ENCODE results near the gene TMEM181. TPM values are rescaled to one million over a fixed set of nuclear protein-coding genes. Genes with fewer than 3 reads are reported as not detected.

Gene TMEM181
- polyA plus RNA-seq, 1 of the 3 experiments (the other 2 are of a cell fraction) = 19.5 TPM

DNA sequence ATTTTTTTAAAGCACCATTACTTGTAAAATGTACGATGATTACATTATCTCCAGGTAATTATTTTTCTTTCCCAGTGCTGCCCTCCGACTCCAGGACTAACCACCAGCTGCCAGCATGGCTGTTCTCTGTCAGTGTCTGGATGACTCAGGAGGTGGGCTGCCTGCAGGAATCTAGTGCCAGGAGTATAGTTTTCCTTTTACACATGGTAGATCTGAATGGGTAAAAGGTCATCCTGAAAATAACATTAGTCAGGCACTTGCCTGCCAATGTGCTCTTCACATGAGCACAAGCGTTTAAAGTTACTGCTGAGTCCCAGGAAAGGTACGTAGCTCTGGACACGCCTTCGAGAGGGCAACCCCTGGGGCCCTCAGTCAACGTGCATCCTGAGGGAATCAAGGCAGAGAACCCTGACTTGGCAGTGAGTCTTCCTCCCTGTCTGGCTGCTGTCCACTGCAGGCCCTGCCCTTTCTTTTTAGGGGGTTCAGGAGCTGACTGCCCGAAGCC, 82.3 kb downstream of the TMEM181 start (continued):
- TF ChIP-seq EP300 (IDR thresholded peaks at IDR 0.05; ENCODE audit: borderline replicate concordance in 1 of 2, low read depth in 1 of 2, low read length in 1 of 2) = peak; percentile 35 to 49; a peak in 1 of 4 replicates
- TF ChIP-seq JUND (IDR thresholded peaks at IDR 0.05) = peak; percentile 72
- TF ChIP-seq EZH2phosphoT487 (IDR thresholded peaks at IDR 0.05; ENCODE audit: borderline replicate concordance, low read depth) = no peak
- TF ChIP-seq, protein P1, sequence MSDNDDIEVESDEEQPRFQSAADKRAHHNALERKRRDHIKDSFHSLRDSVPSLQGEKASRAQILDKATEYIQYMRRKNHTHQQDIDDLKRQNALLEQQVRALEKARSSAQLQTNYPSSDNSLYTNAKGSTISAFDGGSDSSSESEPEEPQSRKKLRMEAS (IDR thresholded peaks at IDR 0.05; ENCODE audit: low read depth) = peak; percentile 94
- TF ChIP-seq, protein P2, sequence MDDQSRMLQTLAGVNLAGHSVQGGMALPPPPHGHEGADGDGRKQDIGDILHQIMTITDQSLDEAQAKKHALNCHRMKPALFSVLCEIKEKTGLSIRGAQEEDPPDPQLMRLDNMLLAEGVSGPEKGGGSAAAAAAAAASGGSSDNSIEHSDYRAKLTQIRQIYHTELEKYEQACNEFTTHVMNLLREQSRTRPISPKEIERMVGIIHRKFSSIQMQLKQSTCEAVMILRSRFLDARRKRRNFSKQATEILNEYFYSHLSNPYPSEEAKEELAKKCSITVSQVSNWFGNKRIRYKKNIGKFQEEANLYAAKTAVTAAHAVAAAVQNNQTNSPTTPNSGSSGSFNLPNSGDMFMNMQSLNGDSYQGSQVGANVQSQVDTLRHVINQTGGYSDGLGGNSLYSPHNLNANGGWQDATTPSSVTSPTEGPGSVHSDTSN (IDR thresholded peaks at IDR 0.05) = peak; percentile 79
- peak; percentile 78 for TF ChIP-seq NFIC (IDR thresholded peaks at IDR 0.05; ENCODE audit: borderline replicate concordance)
- TF ChIP-seq, protein P3, sequence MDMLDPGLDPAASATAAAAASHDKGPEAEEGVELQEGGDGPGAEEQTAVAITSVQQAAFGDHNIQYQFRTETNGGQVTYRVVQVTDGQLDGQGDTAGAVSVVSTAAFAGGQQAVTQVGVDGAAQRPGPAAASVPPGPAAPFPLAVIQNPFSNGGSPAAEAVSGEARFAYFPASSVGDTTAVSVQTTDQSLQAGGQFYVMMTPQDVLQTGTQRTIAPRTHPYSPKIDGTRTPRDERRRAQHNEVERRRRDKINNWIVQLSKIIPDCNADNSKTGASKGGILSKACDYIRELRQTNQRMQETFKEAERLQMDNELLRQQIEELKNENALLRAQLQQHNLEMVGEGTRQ (IDR thresholded peaks at IDR 0.05; ENCODE audit: borderline replicate concordance, low read depth, low read length) = no peak
- TF ChIP-seq FOSL2 (IDR thresholded peaks at IDR 0.05; ENCODE audit: borderline replicate concordance, low read depth) = peak; percentile 88

DNA sequence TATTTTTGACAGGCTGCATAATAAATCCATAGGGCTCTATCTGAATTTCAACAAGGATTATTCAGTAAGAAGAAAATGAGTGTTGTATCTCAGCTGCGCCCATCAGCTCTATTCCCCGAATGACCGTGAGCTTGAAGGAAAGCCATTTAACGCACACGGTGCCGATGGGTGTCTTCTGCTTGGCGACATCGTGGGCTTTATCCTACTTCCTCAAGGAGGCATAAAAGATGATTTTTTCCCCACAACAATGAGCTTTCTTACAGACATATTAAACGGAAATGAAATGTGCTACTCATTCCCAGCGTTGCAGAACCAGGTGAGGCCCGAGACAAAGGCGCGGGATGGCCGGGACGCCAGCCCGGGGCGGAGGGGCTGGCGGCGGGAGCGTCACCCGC, 83.9 kb downstream of the TMEM181 start:
- H3K9ac ChIP-seq = peak overlapping the region; percentile 99
- no peaks in the 10 kb centered on the region for H3K27me3 ChIP-seq (ENCODE audit: insufficient read depth)
- ChIA-PET CTCF (interaction anchor here (1.4 to 7.7 kb wide), 5 partner anchors 16 to 423 kb away, joined by 3 to 46 read pairs (median 10); no protein-coding TSS in a partner anchor), POLR2A (interaction anchor here (1.0 to 2.9 kb wide), 6 partner anchors 11 to 430 kb away, joined by 3 to 14 read pairs (median 4); no protein-coding TSS in a partner anchor)
- peaks cover 34% of the 10 kb centered on the region for H3F3A ChIP-seq (replicated peaks; ENCODE audit: insufficient read depth)
- H3K4me1 ChIP-seq (ENCODE audit: control insufficient read depth in 1 of 2, insufficient read depth in 2 of 2, low read depth in 1 of 2, low read length in 1 of 2) = peaks cover 14 to 30% of the 10 kb centered on the region in 2 experiments; a peak in 3 of 4 replicates
- 2% methylated on average over 11 of the region's 21 CpGs for WGBS (ENCODE audit: low lambda C conversion rate)
- DNase-seq = no peak
- H4K20me1 ChIP-seq (ENCODE audit: insufficient read depth) = peaks cover 32% of the 10 kb centered on the region
- H3K4me2 ChIP-seq = peak overlapping the region; percentile 85
- H3K9me2 ChIP-seq = no peaks in the 10 kb centered on the region
- peaks cover 52% of the 10 kb centered on the region for H3K79me2 ChIP-seq (ENCODE audit: insufficient read depth)
- H3K9me3 ChIP-seq = no peaks in the 10 kb centered on the region
- H3K36me3 ChIP-seq (replicated peaks in 1 of 2; ENCODE audit: control insufficient read depth in 1 of 2, insufficient read depth in 2 of 2, low read length in 1 of 2) = peaks cover 8 to 16% of the 10 kb centered on the region in 2 experiments
- H2AFZ ChIP-seq (ENCODE audit: low read depth) = no peak overlapping the region
- peak overlapping the region; percentile 76 to 96 for H3K4me3 ChIP-seq (ENCODE audit: low read depth in 2 of 2, low read length in 1 of 2)
- peak overlapping the region; percentile 94 to 95 for H3K27ac ChIP-seq (ENCODE audit: low read depth in 2 of 2, low read length in 1 of 2)
- TF ChIP-seq GATA2 (CRISPR knock-in tag; IDR thresholded peaks at IDR 0.05) = no peak
- no peak for TF ChIP-seq RAD21 (IDR thresholded peaks at IDR 0.05; ENCODE audit: low read length)
- TF ChIP-seq, protein P4, sequence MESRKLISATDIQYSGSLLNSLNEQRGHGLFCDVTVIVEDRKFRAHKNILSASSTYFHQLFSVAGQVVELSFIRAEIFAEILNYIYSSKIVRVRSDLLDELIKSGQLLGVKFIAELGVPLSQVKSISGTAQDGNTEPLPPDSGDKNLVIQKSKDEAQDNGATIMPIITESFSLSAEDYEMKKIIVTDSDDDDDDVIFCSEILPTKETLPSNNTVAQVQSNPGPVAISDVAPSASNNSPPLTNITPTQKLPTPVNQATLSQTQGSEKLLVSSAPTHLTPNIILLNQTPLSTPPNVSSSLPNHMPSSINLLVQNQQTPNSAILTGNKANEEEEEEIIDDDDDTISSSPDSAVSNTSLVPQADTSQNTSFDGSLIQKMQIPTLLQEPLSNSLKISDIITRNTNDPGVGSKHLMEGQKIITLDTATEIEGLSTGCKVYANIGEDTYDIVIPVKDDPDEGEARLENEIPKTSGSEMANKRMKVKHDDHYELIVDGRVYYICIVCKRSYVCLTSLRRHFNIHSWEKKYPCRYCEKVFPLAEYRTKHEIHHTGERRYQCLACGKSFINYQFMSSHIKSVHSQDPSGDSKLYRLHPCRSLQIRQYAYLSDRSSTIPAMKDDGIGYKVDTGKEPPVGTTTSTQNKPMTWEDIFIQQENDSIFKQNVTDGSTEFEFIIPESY (IDR thresholded peaks at IDR 0.05; ENCODE audit: borderline replicate concordance, low read depth) = no peak
- TF ChIP-seq, protein P2 (IDR thresholded peaks at IDR 0.05) = no peak
- no peak for TF ChIP-seq CHD2 (IDR thresholded peaks at IDR 0.05; ENCODE audit: low read length, partially characterized antibody)
- TF ChIP-seq TAF1 (IDR thresholded peaks at IDR 0.05; ENCODE audit: borderline replicate concordance, low read depth, low read length) = no peak
- TF ChIP-seq, protein P5, sequence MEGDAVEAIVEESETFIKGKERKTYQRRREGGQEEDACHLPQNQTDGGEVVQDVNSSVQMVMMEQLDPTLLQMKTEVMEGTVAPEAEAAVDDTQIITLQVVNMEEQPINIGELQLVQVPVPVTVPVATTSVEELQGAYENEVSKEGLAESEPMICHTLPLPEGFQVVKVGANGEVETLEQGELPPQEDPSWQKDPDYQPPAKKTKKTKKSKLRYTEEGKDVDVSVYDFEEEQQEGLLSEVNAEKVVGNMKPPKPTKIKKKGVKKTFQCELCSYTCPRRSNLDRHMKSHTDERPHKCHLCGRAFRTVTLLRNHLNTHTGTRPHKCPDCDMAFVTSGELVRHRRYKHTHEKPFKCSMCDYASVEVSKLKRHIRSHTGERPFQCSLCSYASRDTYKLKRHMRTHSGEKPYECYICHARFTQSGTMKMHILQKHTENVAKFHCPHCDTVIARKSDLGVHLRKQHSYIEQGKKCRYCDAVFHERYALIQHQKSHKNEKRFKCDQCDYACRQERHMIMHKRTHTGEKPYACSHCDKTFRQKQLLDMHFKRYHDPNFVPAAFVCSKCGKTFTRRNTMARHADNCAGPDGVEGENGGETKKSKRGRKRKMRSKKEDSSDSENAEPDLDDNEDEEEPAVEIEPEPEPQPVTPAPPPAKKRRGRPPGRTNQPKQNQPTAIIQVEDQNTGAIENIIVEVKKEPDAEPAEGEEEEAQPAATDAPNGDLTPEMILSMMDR (IDR thresholded peaks at IDR 0.05) = no peak
- TF ChIP-seq FOXM1 (IDR thresholded peaks at IDR 0.05; ENCODE audit: low read depth) = no peak
- TF ChIP-seq FOXJ3 (CRISPR knock-in tag; IDR thresholded peaks at IDR 0.05) = no peak
- TF ChIP-seq, protein P3 (IDR thresholded peaks at IDR 0.05; ENCODE audit: borderline replicate concordance, low read depth, low read length) = no peak
- TF ChIP-seq, protein P6, sequence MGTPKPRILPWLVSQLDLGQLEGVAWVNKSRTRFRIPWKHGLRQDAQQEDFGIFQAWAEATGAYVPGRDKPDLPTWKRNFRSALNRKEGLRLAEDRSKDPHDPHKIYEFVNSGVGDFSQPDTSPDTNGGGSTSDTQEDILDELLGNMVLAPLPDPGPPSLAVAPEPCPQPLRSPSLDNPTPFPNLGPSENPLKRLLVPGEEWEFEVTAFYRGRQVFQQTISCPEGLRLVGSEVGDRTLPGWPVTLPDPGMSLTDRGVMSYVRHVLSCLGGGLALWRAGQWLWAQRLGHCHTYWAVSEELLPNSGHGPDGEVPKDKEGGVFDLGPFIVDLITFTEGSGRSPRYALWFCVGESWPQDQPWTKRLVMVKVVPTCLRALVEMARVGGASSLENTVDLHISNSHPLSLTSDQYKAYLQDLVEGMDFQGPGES (IDR thresholded peaks at IDR 0.05; ENCODE audit: low read depth, low read length) = no peak
- TF ChIP-seq POLR2AphosphoS5 (IDR thresholded peaks at IDR 0.05; ENCODE audit: low read depth, low read length) = no peak
- TF ChIP-seq SMC3 (IDR thresholded peaks at IDR 0.05; ENCODE audit: low read depth, low read length) = no peak
- no peak for TF ChIP-seq EP300 (IDR thresholded peaks at IDR 0.05; ENCODE audit: borderline replicate concordance in 1 of 2, low read depth in 1 of 2, low read length in 1 of 2)
- TF ChIP-seq TEAD4 (IDR thresholded peaks at IDR 0.05; ENCODE audit: borderline replicate concordance, insufficient read depth) = no peak
